Measurements from ENCODE around the gene HSD3B2. TPM values are rescaled to one million over a fixed set of nuclear protein-coding genes. Genes with fewer than 3 reads are reported as not detected.

Gene HSD3B2
- total RNA-seq, 2 donors from 2014 or later, result not detected

- no peaks in the 10 kb centered on the region for H3K4me1 Mint-ChIP-seq (ENCODE audit: low read depth)
- H3K9me3 Mint-ChIP-seq, result no peaks in the 10 kb centered on the region
- peaks cover 6% of the 10 kb centered on the region for H3K27me3 Mint-ChIP-seq (ENCODE audit: low read depth)
- no peak for DNase-seq
- no peak for ATAC-seq (replicated peaks in 1 of 2)
- no peak overlapping the region for H3K27ac Mint-ChIP-seq
- no peaks in the 10 kb centered on the region for H3K36me3 Mint-ChIP-seq (ENCODE audit: insufficient read depth in 2 of 2)
- no peak overlapping the region for H3K4me3 Mint-ChIP-seq
Observed at GRCh38 chr1:119416006-119416640, 1.2 kb downstream of the HSD3B2 start.

DNA sequence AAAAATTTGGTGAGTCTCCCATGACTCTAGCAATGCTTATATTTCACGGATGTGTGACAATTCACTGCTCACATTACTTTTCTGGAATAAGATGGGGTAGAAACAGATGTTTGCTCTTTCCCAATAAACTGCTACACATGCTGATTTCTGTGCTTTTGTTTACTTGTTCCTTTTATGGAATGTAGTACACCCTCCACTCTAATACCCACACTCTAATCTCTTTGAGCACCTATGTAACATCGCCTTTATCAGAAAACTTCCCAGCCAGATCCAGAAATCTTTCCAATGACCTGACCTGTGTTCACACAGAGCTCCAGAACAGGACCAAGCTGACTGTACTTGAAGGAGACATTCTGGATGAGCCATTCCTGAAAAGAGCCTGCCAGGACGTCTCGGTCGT lies 4.2 kb downstream of the HSD3B2 start:
- no peak for ATAC-seq (replicated peaks in 1 of 2)
- Mint-ChIP-seq H3K9me3 (no peaks in the 10 kb centered on the region), H3K27me3 (ENCODE audit: low read depth) (peaks cover 6% of the 10 kb centered on the region), H3K36me3 (ENCODE audit: insufficient read depth in 2 of 2) (no peaks in the 10 kb centered on the region), H3K4me1 (ENCODE audit: low read depth) (no peaks in the 10 kb centered on the region), H3K27ac (no peak overlapping the region), H3K4me3 (no peak overlapping the region)
- no peak for DNase-seq

- no peaks in the 10 kb centered on the region for H3K4me1 Mint-ChIP-seq (ENCODE audit: low read depth)
- no peak overlapping the region for H3K27ac Mint-ChIP-seq
- peaks cover 5% of the 10 kb centered on the region for H3K27me3 Mint-ChIP-seq (ENCODE audit: low read depth)
- H3K9me3 Mint-ChIP-seq, result no peaks in the 10 kb centered on the region
- ATAC-seq (replicated peaks in 1 of 2) (no peak), DNase-seq (no peak)
- no peaks in the 10 kb centered on the region for H3K36me3 Mint-ChIP-seq (ENCODE audit: insufficient read depth in 2 of 2)
- no peak overlapping the region for H3K4me3 Mint-ChIP-seq
Observed at GRCh38 chr1:119420638-119421037, 5.7 kb downstream of the HSD3B2 start.

GRCh38 chr1:119422631-119423030 lies 7.7 kb downstream of the HSD3B2 start:
- peak in 1 of 2 donors; percentile 11 for ATAC-seq (replicated peaks in 1 of 2)
- no peak overlapping the region for H3K4me3 Mint-ChIP-seq
- peaks cover 0 to 1% of the 10 kb centered on the region in 2 donors for H3K9me3 Mint-ChIP-seq
- H3K36me3 Mint-ChIP-seq (ENCODE audit: insufficient read depth in 2 of 2), result no peaks in the 10 kb centered on the region
- no peaks in the 10 kb centered on the region for H3K4me1 Mint-ChIP-seq (ENCODE audit: low read depth)
- H3K27ac Mint-ChIP-seq, result no peak overlapping the region
- no peaks in the 10 kb centered on the region for H3K27me3 Mint-ChIP-seq (ENCODE audit: low read depth)
- no peak for DNase-seq

DNA sequence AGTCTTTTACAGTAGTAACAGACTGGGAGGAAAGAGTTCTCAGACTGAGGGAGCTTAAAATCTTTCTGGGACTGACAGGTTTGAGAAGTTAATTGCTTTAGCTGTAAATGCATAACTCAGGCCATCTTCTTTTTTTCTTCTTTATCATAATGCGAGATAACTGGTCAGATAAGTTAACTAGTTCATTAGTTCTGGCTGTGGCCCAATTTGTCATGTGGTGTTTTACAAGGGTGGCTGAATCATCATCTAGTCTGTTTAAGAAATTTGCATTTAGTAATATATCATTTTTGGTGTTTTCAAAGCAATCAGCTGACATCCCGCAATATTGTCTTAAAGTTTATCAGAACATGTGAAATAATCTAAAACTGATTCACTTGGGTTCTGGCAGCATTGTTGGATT lies 14.0 kb downstream of the HSD3B2 start:
- Mint-ChIP-seq H3K9me3 (peaks cover 0 to 1% of the 10 kb centered on the region in 2 donors), H3K27ac (no peak overlapping the region), H3K4me3 (no peak overlapping the region), H3K4me1 (ENCODE audit: low read depth) (no peaks in the 10 kb centered on the region), H3K36me3 (ENCODE audit: insufficient read depth in 2 of 2) (no peaks in the 10 kb centered on the region), H3K27me3 (ENCODE audit: low read depth) (peaks cover 24% of the 10 kb centered on the region)
- DNase-seq (no peak), ATAC-seq (replicated peaks in 1 of 2) (no peak)

DNA sequence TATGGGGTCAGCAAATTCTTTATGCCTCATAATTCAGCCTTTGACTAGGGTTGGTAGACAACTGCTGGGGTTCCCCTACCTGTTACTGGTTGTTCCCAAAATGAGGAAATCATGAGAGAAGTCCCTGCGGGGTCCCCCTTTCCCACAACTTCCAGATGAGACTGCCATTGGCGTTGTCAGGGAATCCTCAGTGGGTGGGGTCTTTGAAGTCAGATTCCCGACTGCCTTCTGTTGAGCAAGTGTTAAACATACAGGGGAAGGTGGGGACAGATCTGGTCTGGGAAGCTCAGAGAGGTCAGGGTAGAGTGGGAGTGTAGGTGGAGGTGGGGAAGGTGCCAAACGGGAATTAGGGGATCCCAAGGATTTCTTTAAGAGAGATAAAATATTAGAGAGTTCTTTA lies 14.7 kb downstream of the HSD3B2 start:
- ATAC-seq (replicated peaks in 1 of 2), result no peak
- Mint-ChIP-seq H3K27ac (no peak overlapping the region), H3K4me3 (no peak overlapping the region), H3K4me1 (ENCODE audit: low read depth) (no peaks in the 10 kb centered on the region), H3K9me3 (peaks cover 0 to 1% of the 10 kb centered on the region in 2 donors), H3K27me3 (ENCODE audit: low read depth) (peaks cover 24% of the 10 kb centered on the region), H3K36me3 (ENCODE audit: insufficient read depth in 2 of 2) (no peaks in the 10 kb centered on the region)
- no peak for DNase-seq

DNA sequence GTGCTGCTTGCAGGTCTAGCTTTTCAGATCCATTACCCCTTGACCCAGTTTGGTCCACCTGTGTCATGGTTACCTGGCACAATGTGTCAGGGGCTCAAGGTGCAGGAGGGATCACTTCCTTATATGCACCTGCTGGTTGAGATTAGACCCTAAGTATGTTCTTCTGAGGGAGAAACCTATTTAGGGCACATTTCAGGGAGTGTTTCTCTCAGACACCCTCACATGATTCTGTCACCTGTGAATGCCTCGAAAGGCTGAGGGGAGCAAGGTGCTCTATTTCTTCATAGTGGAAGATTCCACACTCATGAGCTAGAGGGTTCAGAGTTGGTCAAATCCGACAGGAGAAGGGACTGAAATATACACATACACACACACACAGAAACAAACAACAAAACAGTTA lies 15.5 kb downstream of the HSD3B2 start:
- Mint-ChIP-seq H3K27ac (no peak overlapping the region), H3K4me1 (ENCODE audit: low read depth) (no peaks in the 10 kb centered on the region), H3K27me3 (ENCODE audit: low read depth) (peaks cover 24% of the 10 kb centered on the region), H3K9me3 (peaks cover 0 to 1% of the 10 kb centered on the region in 2 donors), H3K36me3 (ENCODE audit: insufficient read depth in 2 of 2) (no peaks in the 10 kb centered on the region), H3K4me3 (no peak overlapping the region)
- no peak for ATAC-seq (replicated peaks in 1 of 2)
- no peak for DNase-seq

DNA sequence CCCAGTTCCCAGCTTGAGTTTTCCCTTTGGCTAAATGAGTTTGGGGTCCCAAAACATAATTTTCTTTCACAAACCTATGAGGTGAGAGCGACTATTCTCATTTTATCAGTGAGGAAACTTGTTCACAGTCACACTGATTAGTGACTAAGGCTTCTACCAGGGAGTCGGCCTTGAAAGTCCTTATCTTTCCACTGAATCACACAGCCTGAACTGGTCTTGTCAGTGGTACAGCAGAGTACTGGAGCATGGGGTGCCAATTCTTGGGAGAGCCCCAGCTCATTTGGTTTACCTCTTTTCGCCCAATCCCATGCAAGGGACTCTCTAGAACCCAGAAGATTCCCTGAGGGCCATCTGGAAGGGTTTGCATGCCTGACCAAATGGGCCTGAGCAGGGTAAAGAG lies 16.9 kb downstream of the HSD3B2 start:
- Mint-ChIP-seq H3K27me3 (ENCODE audit: low read depth) (peaks cover 24% of the 10 kb centered on the region), H3K27ac (no peak overlapping the region), H3K9me3 (no peaks in the 10 kb centered on the region), H3K4me1 (ENCODE audit: low read depth) (no peaks in the 10 kb centered on the region), H3K4me3 (no peak overlapping the region), H3K36me3 (ENCODE audit: insufficient read depth in 2 of 2) (no peaks in the 10 kb centered on the region)
- ATAC-seq (replicated peaks in 1 of 2) (no peak), DNase-seq (no peak)

DNA sequence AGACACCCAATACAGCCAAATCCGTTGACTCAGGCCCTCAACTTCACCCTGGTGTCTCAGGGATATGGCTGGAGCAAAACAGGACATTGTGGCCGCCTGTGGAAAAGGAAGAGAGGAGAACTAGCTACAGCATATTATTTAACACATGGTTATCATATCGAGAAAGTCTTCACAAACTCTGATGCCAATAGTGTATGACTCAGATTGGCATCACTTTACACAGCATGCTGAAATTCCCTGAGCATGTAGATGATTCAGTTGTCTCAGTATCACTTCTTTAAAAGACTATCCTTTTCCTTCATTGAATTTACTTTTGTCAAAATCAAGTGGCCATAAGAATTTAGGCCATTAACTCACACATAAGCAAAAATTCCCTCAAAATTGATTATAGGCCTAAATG lies 20.1 kb downstream of the HSD3B2 start:
- no peak overlapping the region for H3K27ac Mint-ChIP-seq
- no peaks in the 10 kb centered on the region for H3K36me3 Mint-ChIP-seq (ENCODE audit: insufficient read depth in 2 of 2)
- peaks cover 24% of the 10 kb centered on the region for H3K27me3 Mint-ChIP-seq (ENCODE audit: low read depth)
- H3K4me1 Mint-ChIP-seq (ENCODE audit: low read depth), result no peaks in the 10 kb centered on the region
- DNase-seq (no peak), ATAC-seq (replicated peaks in 1 of 2) (no peak)
- no peak overlapping the region for H3K4me3 Mint-ChIP-seq
- no peaks in the 10 kb centered on the region for H3K9me3 Mint-ChIP-seq

- Mint-ChIP-seq H3K27me3 (ENCODE audit: low read depth) (peaks cover 1% of the 10 kb centered on the region), H3K4me3 (no peak overlapping the region), H3K27ac (no peak overlapping the region), H3K9me3 (no peaks in the 10 kb centered on the region), H3K36me3 (ENCODE audit: insufficient read depth in 2 of 2) (no peaks in the 10 kb centered on the region), H3K4me1 (ENCODE audit: low read depth) (no peaks in the 10 kb centered on the region)
- no peak for DNase-seq
- ATAC-seq (replicated peaks in 1 of 2), result no peak
Observed at GRCh38 chr1:119438761-119439160, 23.8 kb downstream of the HSD3B2 start.

DNA sequence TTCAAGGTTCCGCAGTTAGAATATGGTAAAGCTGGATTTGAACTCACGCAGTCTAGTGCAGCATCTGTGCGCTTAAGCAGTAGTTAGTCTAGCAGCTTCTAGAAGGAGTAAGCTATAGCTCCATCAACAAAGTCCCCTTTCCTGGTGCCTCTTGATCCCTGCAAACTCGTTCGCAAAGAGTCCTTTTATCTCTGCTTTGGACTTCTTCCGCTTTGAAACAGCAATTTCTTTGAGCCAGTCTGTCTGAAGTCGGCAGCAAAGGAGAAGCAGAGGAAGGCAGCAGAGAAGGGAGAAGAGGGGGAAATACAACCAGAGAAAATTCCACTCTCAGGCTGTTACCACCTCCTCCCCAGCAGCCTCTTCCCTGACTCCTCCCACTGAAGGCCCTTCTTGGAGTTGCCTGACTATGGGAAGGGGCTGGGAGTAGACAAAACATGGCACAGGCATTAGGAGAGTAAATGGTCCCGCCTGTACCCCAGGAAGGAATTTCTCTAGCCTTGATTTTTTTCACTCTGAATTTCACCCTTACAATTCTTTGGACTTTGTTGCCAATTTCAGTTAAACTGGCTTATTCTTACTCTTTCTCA lies 25.9 kb downstream of the HSD3B2 start:
- H3K27ac Mint-ChIP-seq, result no peak overlapping the region
- no peak for DNase-seq

GRCh38 chr1:119442756-119443155 lies 27.8 kb downstream of the HSD3B2 start:
- no peak overlapping the region for H3K27ac Mint-ChIP-seq
- no peak for ATAC-seq (replicated peaks in 1 of 2)
- no peaks in the 10 kb centered on the region for H3K36me3 Mint-ChIP-seq (ENCODE audit: insufficient read depth in 2 of 2)
- H3K27me3 Mint-ChIP-seq (ENCODE audit: low read depth), result no peaks in the 10 kb centered on the region
- H3K4me3 Mint-ChIP-seq, result no peak overlapping the region
- no peak for DNase-seq
- H3K9me3 Mint-ChIP-seq, result no peaks in the 10 kb centered on the region
- no peaks in the 10 kb centered on the region for H3K4me1 Mint-ChIP-seq (ENCODE audit: low read depth)

More for the DNA sequence above, 25.9 kb downstream of the HSD3B2 start:
- Mint-ChIP-seq H3K4me3 (no peak overlapping the region), H3K27me3 (ENCODE audit: low read depth) (no peaks in the 10 kb centered on the region), H3K36me3 (ENCODE audit: insufficient read depth in 2 of 2) (no peaks in the 10 kb centered on the region), H3K9me3 (no peaks in the 10 kb centered on the region), H3K4me1 (ENCODE audit: low read depth) (no peaks in the 10 kb centered on the region)
- no peak for ATAC-seq (replicated peaks in 1 of 2)

GRCh38 chr1:119446321-119446720 lies 31.4 kb downstream of the HSD3B2 start:
- no peaks in the 10 kb centered on the region for H3K27me3 Mint-ChIP-seq (ENCODE audit: low read depth)
- H3K9me3 Mint-ChIP-seq, result no peaks in the 10 kb centered on the region
- H3K36me3 Mint-ChIP-seq (ENCODE audit: insufficient read depth in 2 of 2), result no peaks in the 10 kb centered on the region
- no peaks in the 10 kb centered on the region for H3K4me1 Mint-ChIP-seq (ENCODE audit: low read depth)
- DNase-seq (no peak), ATAC-seq (replicated peaks in 1 of 2) (no peak)
- no peak overlapping the region for H3K4me3 Mint-ChIP-seq
- no peak overlapping the region for H3K27ac Mint-ChIP-seq

Measured in activated T-cell treated with anti-CD3 and anti-CD28 coated beads, Interleukin-2, amount 50 U/mL, for 72 hours (primary cell).